H9 (cell line): ENCODE results near the gene PLS3. TPM values are rescaled to one million over a fixed set of nuclear protein-coding genes. Genes with fewer than 3 reads are reported as not detected.
A peak's percentile ranks its signal among the peaks of the same experiment; 100 is the strongest.

ENCODE experiments used
- DNase-seq: peaks from one replicate; pipeline ENCODE4 v3.0.0-alpha.2; 2017
- H2AFZ ChIP-seq: one replicate; pipeline ENCODE4 v1.6.1; 2013; ENCODE audit warnings: mild to moderate bottlenecking, low read length, control low read depth, moderate library complexity
- H2AK5ac ChIP-seq: 2 replicates; pipeline ENCODE4 v1.6.1; 2013; ENCODE audit warnings: low read length, control low read depth, mixed read lengths; ENCODE audit not compliant: insufficient read length
- H2BK120ac ChIP-seq: one replicate; pipeline ENCODE4 v1.6.1; 2013; ENCODE audit warnings: low read depth, mild to moderate bottlenecking, low read length, control low read depth, inconsistent platforms; ENCODE audit not compliant: poor library complexity, severe bottlenecking
- H2BK12ac ChIP-seq: 2 replicates; pipeline ENCODE4 v1.6.1; 2013; ENCODE audit warnings: low read length, control low read depth, mixed read lengths, low read depth; ENCODE audit not compliant: insufficient read length
- H2BK15ac ChIP-seq: 2 replicates; pipeline ENCODE4 v1.6.1; 2013; ENCODE audit warnings: low read depth, low read length, control low read depth
- H2BK20ac ChIP-seq: one replicate; pipeline ENCODE4 v1.6.1; 2013; ENCODE audit warnings: low read depth, mild to moderate bottlenecking, low read length, control low read depth, inconsistent platforms; ENCODE audit not compliant: poor library complexity, severe bottlenecking
- H2BK5ac ChIP-seq: 2 replicates; pipeline ENCODE4 v1.6.1; 2013; ENCODE audit warnings: low read length, control low read depth, mixed read lengths; ENCODE audit not compliant: insufficient read length
- H3K14ac ChIP-seq: 2 replicates; pipeline ENCODE4 v1.6.1; 2013; ENCODE audit warnings: low read length, control low read depth; ENCODE audit not compliant: insufficient read depth
- H3K18ac ChIP-seq: 2 replicates; pipeline ENCODE4 v1.6.1; 2013; ENCODE audit warnings: low read depth, mild to moderate bottlenecking, mixed read lengths, low read length, control low read depth; ENCODE audit not compliant: insufficient read length
- H3K23ac ChIP-seq: 2 replicates; pipeline ENCODE4 v1.6.1; 2013; ENCODE audit warnings: low read length, control low read depth, mixed read lengths, low read depth; ENCODE audit not compliant: insufficient read length
- H3K23me2 ChIP-seq: 2 replicates; pipeline ENCODE4 v1.6.1; 2013; ENCODE audit warnings: low read depth, mild to moderate bottlenecking, mixed read lengths, low read length, control low read depth; ENCODE audit not compliant: insufficient read length, poor library complexity, severe bottlenecking
- H3K27ac ChIP-seq: 2 replicates; pipeline ENCODE4 v1.5.1; 2013; ENCODE audit warnings: low read length, control low read depth, mixed read lengths, low read depth; ENCODE audit not compliant: insufficient read length
- H3K27me3 ChIP-seq: 2 replicates; pipeline ENCODE4 v1.6.1; 2013; ENCODE audit warnings: low read length, control low read depth, inconsistent platforms; ENCODE audit not compliant: insufficient read depth
- H3K4ac ChIP-seq: 2 replicates; pipeline ENCODE4 v1.6.1; 2013; ENCODE audit warnings: low read depth, mild to moderate bottlenecking, control low read depth, inconsistent platforms, low read length, moderate library complexity
- H3K4me1 ChIP-seq: 2 replicates; pipeline ENCODE4 v1.6.1; 2013; ENCODE audit warnings: low read length, control low read depth, inconsistent platforms; ENCODE audit not compliant: insufficient read depth
- H3K4me2 ChIP-seq: 2 replicates; pipeline ENCODE4 v1.6.1; 2013; ENCODE audit warnings: low read length, control low read depth, mixed read lengths; ENCODE audit not compliant: insufficient read length, insufficient read depth
- H3K56ac ChIP-seq: 2 replicates; pipeline ENCODE4 v1.6.1; 2013; ENCODE audit warnings: low read depth, mild to moderate bottlenecking, mixed read lengths, low read length, control low read depth; ENCODE audit not compliant: insufficient read length
- H3K79me1 ChIP-seq: 2 replicates; pipeline ENCODE4 v1.6.1; 2013; ENCODE audit warnings: low read depth, mild to moderate bottlenecking, moderate library complexity, low read length, control low read depth, inconsistent platforms; ENCODE audit not compliant: insufficient read depth, poor library complexity, severe bottlenecking
- H3K79me2 ChIP-seq: 2 replicates; pipeline ENCODE4 v1.6.1; 2013; ENCODE audit warnings: low read length, control low read depth, inconsistent platforms; ENCODE audit not compliant: insufficient read depth
- H3K9ac ChIP-seq: 2 replicates; pipeline ENCODE4 v1.6.1; 2013; ENCODE audit warnings: low read length, control low read depth, mixed read lengths; ENCODE audit not compliant: insufficient read length; ENCODE audit errors: extremely low read depth
- H3K9me3 ChIP-seq: one replicate; pipeline ENCODE4 v1.6.1; 2013; ENCODE audit warnings: low read depth, low read length, inconsistent platforms; ENCODE audit not compliant: control insufficient read depth
- H3T11ph ChIP-seq: one replicate; pipeline ENCODE4 v1.6.1; 2013; ENCODE audit warnings: mild to moderate bottlenecking, low read length, control low read depth, inconsistent platforms
- H4K20me1 ChIP-seq: one replicate; pipeline ENCODE4 v1.6.1; 2013; ENCODE audit not compliant: control insufficient read depth, insufficient read length, insufficient read depth
- H4K5ac ChIP-seq: 2 replicates; pipeline ENCODE4 v1.6.1; 2013; ENCODE audit warnings: low read depth, mild to moderate bottlenecking, mixed read lengths, low read length, control low read depth; ENCODE audit not compliant: insufficient read length
- H4K8ac ChIP-seq: replicated peaks from 2 replicates; pipeline ENCODE4 v1.6.1; 2013; ENCODE audit warnings: low read length, control low read depth, mixed read lengths, low read depth; ENCODE audit not compliant: insufficient read length
- H4K91ac ChIP-seq: 2 replicates; pipeline ENCODE4 v1.6.1; 2013; ENCODE audit warnings: low read depth, mild to moderate bottlenecking, moderate library complexity, mixed read lengths, low read length, control low read depth; ENCODE audit not compliant: insufficient read length
- H3K27ac Mint-ChIP-seq, 3 experiments: 2 replicates in 2 of 3; 3 replicates in 1 of 3; pipeline ENCODE4 v1.8.0; 2020 to 2021; ENCODE audit warnings: mixed read lengths in 3 of 3, mild to moderate bottlenecking in 1 of 3, moderate library complexity in 1 of 3
- H3K27me3 Mint-ChIP-seq: 2 replicates; pipeline ENCODE4 v1.8.0; 2021; ENCODE audit warnings: low read depth, mild to moderate bottlenecking, moderate library complexity, mixed read lengths
- H3K36me3 Mint-ChIP-seq, 3 experiments: 2 replicates in 2 of 3; 3 replicates in 1 of 3; pipeline ENCODE4 v1.8.0; 2020 to 2021; ENCODE audit warnings: low read depth in 3 of 3, mixed read lengths in 3 of 3; ENCODE audit not compliant: insufficient read depth in 1 of 3
- H3K4me1 Mint-ChIP-seq, 2 experiments: 2 replicates each; pipeline ENCODE4 v1.8.0; 2020; ENCODE audit warnings: mixed read lengths in 2 of 2
- H3K4me3 Mint-ChIP-seq, 2 experiments: 2 replicates in 1 of 2; 3 replicates in 1 of 2; pipeline ENCODE4 v1.8.0; 2020 to 2021; ENCODE audit warnings: mild to moderate bottlenecking in 2 of 2, mixed read lengths in 2 of 2, moderate library complexity in 1 of 2
- H3K9me3 Mint-ChIP-seq, 2 experiments: 2 replicates in 1 of 2; 3 replicates in 1 of 2; pipeline ENCODE4 v1.8.0; 2020; ENCODE audit warnings: mild to moderate bottlenecking in 2 of 2, mixed read lengths in 2 of 2, moderate library complexity in 1 of 2
- CTCF ChIP-seq: fragments of 200-600 bp; sonication (generic); conservative IDR thresholded peaks from 3 replicates; pipeline ENCODE4 v1.8.0; 2021; ENCODE audit warnings: antibody characterized with exemption, mild to moderate bottlenecking
- WGBS: extraction: QIAGEN DNeasy Blood & Tissue Kit; methylation state at CpG from one replicate; pipeline ENCODE4 v1.1.7; 2013; ENCODE audit warnings: missing lambda C conversion rate, low lambda C conversion rate, mixed read lengths; ENCODE audit not compliant: insufficient read length; ENCODE audit errors: extremely low coverage; 5-methylcytosine and 5-hydroxymethylcytosine counted together
- total RNA-seq: library from RNA; stranded (reverse); gene quantifications from 2 replicates; pipeline ENCODE4 v1.2.1, GENCODE V29; 2021

Gene PLS3
- total RNA-seq, 1 experiment from 2014 or later: 315 TPM

DNA sequence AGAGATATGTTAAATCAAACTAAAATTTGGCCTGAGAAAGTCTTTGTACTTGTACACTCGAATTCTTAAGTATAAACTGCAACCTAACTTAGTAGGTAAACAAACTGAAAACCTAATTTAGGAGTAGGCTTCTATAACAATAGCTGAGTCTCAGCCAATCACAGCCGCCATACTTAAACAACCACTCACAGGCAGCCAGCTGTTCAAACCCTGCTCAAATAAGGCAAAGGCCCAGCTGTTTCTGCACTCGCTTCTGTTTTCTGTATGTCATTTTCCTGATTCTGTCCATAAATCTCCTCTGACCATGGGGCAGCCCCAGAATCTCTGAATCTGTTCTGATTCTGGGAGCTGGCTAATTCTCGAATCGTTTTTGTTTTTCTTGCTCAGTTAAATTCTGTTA lies 7.8 kb upstream of the PLS3 start:
- Histone ChIP-seq H3K23ac (no peak overlapping the region), H2AK5ac (no peak overlapping the region), H3K79me2 (no peaks in the 10 kb centered on the region), H2BK20ac (no peak overlapping the region), H2BK120ac (no peak overlapping the region), H3K4ac (no peak overlapping the region), H3T11ph (no peak overlapping the region), H4K20me1 (no peaks in the 10 kb centered on the region), H3K23me2 (no peaks in the 10 kb centered on the region), H3K79me1 (no peaks in the 10 kb centered on the region), H2BK12ac (no peak overlapping the region), H3K27ac (no peak overlapping the region), H3K27me3 (no peaks in the 10 kb centered on the region), H3K4me1 (no peaks in the 10 kb centered on the region), H4K5ac (no peak overlapping the region), H4K8ac (no peak overlapping the region), H2BK5ac (no peak overlapping the region), H3K4me2 (no peak overlapping the region), H3K9ac (no peak overlapping the region), H2BK15ac (no peak overlapping the region), H2AFZ (no peak overlapping the region), H4K91ac (no peak overlapping the region), H3K9me3 (no peaks in the 10 kb centered on the region), H3K18ac (no peak overlapping the region), H3K14ac (no peak overlapping the region), H3K56ac (no peak overlapping the region)
- H3K4me1 Mint-ChIP-seq: peaks cover 25 to 34% of the 10 kb centered on the region in 2 experiments
- H3K27ac Mint-ChIP-seq: peak overlapping the region in 1 of 3 experiments; percentile 34; a peak in 1 of 7 replicates
- no peaks in the 10 kb centered on the region for H3K36me3 Mint-ChIP-seq
- WGBS: no CpG with 5 or more reads among the region's 5 CpGs
- no peak for TF ChIP-seq CTCF
- H3K27me3 Mint-ChIP-seq: no peaks in the 10 kb centered on the region
- H3K4me3 Mint-ChIP-seq: no peak overlapping the region
- no peak for DNase-seq
- H3K9me3 Mint-ChIP-seq: no peaks in the 10 kb centered on the region
